ENCODE measurements around the gene TTN.

The TTN gene

DNA sequence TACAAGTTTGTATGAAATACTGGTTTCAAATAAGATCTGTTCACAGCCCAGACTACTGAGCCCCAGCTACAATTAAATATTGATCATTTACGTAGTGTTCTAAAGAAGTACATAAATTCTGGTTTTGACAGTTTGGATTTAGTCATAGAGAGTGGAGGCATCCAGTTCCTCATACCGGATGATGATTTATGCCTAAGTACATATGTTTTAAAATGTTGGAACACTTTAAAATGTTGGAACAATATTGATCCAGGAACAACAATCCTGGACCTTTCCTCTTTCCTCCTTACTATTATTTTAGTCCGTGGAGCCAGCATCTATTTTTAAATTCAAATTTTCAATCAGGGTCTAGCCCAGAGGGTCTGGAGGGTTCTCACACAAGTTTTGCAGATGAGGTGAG, 22.8 kb upstream of the TTN start:
- no peaks in the 10 kb centered on the region for H3K36me3 ChIP-seq (ENCODE audit: control insufficient read depth, insufficient read depth, low read length)
- H3K27me3 ChIP-seq (ENCODE audit: control insufficient read depth, insufficient read depth, low read length) = no peaks in the 10 kb centered on the region
- H3K4me1 ChIP-seq (ENCODE audit: control insufficient read depth, insufficient read depth, low read length) = no peaks in the 10 kb centered on the region
- H3K9me3 ChIP-seq (ENCODE audit: control insufficient read depth, insufficient read depth, low read length) = no peaks in the 10 kb centered on the region
- H3K9ac ChIP-seq (ENCODE audit: low read depth, low read length) = no peak overlapping the region
- H3K4me3 ChIP-seq (ENCODE audit: low read depth, low read length) = no peak overlapping the region

GRCh38 chr2:178829299-178829960, 22.2 kb upstream of the TTN start:
- Histone ChIP-seq H3K27me3 (ENCODE audit: control insufficient read depth, insufficient read depth, low read length) (no peaks in the 10 kb centered on the region), H3K4me1 (ENCODE audit: control insufficient read depth, insufficient read depth, low read length) (no peaks in the 10 kb centered on the region), H3K9me3 (ENCODE audit: control insufficient read depth, insufficient read depth, low read length) (no peaks in the 10 kb centered on the region), H3K4me3 (ENCODE audit: low read depth, low read length) (no peak overlapping the region), H3K9ac (ENCODE audit: low read depth, low read length) (no peak overlapping the region), H3K36me3 (ENCODE audit: control insufficient read depth, insufficient read depth, low read length) (no peaks in the 10 kb centered on the region)

GRCh38 chr2:178828486-178828881, 21.3 kb upstream of the TTN start:
- Histone ChIP-seq H3K4me3 (ENCODE audit: low read depth, low read length) (no peak overlapping the region), H3K36me3 (ENCODE audit: control insufficient read depth, insufficient read depth, low read length) (no peaks in the 10 kb centered on the region), H3K9me3 (ENCODE audit: control insufficient read depth, insufficient read depth, low read length) (no peaks in the 10 kb centered on the region), H3K9ac (ENCODE audit: low read depth, low read length) (no peak overlapping the region), H3K27me3 (ENCODE audit: control insufficient read depth, insufficient read depth, low read length) (no peaks in the 10 kb centered on the region), H3K4me1 (ENCODE audit: control insufficient read depth, insufficient read depth, low read length) (no peaks in the 10 kb centered on the region)

DNA sequence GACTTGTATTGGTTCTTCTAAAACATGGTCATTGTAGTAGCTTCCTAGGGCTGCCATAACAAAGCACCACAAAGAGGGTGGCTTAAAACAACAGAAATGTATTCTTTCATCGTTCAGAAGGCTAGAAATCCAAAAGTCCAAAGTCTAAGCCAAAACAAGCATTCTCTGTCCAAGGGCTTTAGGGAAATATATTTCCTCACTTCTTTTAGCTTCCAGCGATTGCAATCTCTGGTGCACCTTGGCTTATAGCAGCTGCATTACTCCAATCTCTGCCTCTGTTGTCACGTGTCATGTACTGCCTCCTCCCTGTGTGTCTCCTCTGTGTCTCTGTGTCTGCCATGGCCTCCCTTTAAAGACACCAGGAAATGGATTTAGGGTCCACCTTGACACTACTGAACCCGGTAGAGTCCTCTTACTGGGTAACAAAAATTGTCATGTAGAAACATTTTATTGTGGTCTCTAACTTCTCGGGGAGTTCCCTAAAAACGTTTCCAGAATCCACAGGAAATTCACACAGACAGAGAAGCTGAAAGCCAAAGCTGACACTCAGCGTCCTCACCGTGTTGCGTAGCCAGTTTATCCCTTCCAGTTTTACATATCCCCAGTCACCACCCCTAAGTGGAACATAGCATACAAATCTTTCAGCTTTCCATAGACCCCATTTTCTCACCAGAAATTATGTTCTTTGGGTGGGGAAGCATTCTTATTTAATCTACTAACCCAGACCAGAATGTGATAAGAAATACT, 20.7 kb upstream of the TTN start:
- Histone ChIP-seq H3K36me3 (ENCODE audit: control insufficient read depth, insufficient read depth, low read length) (no peaks in the 10 kb centered on the region), H3K27me3 (ENCODE audit: control insufficient read depth, insufficient read depth, low read length) (no peaks in the 10 kb centered on the region), H3K9me3 (ENCODE audit: control insufficient read depth, insufficient read depth, low read length) (no peaks in the 10 kb centered on the region), H3K9ac (ENCODE audit: low read depth, low read length) (no peak overlapping the region), H3K4me1 (ENCODE audit: control insufficient read depth, insufficient read depth, low read length) (no peaks in the 10 kb centered on the region), H3K4me3 (ENCODE audit: low read depth, low read length) (no peak overlapping the region)

DNA sequence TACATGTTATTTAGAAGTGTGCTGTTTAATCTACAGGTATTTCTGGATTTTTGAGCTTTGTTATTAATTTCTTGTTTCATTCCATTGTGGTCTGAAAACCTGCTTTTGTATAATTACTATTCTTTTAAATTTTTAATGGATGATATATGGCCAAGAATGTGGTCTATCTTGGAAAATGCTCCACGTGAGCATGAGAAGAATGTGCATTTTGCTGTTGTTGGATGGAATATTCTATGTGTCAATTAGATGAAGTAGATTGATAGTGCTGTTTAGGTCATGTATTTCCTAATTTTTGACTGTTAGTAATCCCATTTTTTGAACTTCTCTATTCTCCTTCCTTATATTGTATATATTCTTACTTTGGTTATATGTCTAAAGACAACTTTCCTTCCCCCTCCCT, 19.9 kb upstream of the TTN start:
- Histone ChIP-seq H3K4me3 (ENCODE audit: low read depth, low read length) (no peak overlapping the region), H3K9ac (ENCODE audit: low read depth, low read length) (no peak overlapping the region), H3K27me3 (ENCODE audit: control insufficient read depth, insufficient read depth, low read length) (no peaks in the 10 kb centered on the region), H3K4me1 (ENCODE audit: control insufficient read depth, insufficient read depth, low read length) (no peaks in the 10 kb centered on the region), H3K9me3 (ENCODE audit: control insufficient read depth, insufficient read depth, low read length) (no peaks in the 10 kb centered on the region), H3K36me3 (ENCODE audit: control insufficient read depth, insufficient read depth, low read length) (no peaks in the 10 kb centered on the region)

DNA sequence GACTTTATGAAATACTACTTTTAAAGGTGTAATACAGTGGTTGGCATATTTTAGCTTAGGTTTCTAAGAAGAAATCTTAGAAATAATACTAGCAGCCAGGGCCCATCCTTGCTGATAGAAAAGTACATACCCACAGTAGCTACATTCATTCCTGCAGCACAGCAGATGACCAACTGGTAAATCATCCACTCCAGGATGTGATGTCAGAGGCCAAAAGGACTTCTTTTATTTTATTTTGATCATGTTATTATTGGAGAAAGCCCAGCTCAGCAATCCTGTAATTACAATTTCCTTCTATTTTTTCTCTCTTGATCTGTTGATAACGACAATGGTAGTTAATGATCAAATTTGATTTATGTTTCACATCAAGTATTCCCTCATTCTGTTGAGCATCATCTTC, 18.0 kb upstream of the TTN start:
- Histone ChIP-seq H3K9me3 (ENCODE audit: control insufficient read depth, insufficient read depth, low read length) (no peaks in the 10 kb centered on the region), H3K4me1 (ENCODE audit: control insufficient read depth, insufficient read depth, low read length) (no peaks in the 10 kb centered on the region), H3K36me3 (ENCODE audit: control insufficient read depth, insufficient read depth, low read length) (no peaks in the 10 kb centered on the region), H3K27me3 (ENCODE audit: control insufficient read depth, insufficient read depth, low read length) (no peaks in the 10 kb centered on the region), H3K9ac (ENCODE audit: low read depth, low read length) (no peak overlapping the region), H3K4me3 (ENCODE audit: low read depth, low read length) (no peak overlapping the region)

DNA sequence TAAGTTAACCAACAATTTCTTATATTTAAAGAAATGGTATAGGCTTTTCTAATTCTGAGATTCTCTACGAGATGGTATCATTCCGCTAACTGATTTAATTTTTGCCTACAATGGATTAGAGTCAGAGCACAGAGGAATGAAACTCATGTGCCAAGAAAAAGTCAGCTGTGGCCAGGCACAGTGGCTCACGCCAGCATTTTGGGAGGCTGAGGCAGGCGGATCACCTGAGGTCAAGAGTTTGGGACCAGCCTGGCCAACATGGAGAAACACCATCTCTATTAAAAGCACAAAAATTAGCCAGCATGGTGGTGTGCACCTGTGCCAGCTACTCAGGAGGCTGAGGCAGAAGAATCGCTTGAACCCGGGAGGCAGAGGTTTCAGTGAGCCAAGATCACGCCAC, 17.0 kb upstream of the TTN start:
- no peak overlapping the region for H3K4me3 ChIP-seq (ENCODE audit: low read depth, low read length)
- H3K36me3 ChIP-seq (ENCODE audit: control insufficient read depth, insufficient read depth, low read length) = no peaks in the 10 kb centered on the region
- H3K4me1 ChIP-seq (ENCODE audit: control insufficient read depth, insufficient read depth, low read length) = no peaks in the 10 kb centered on the region
- no peaks in the 10 kb centered on the region for H3K9me3 ChIP-seq (ENCODE audit: control insufficient read depth, insufficient read depth, low read length)
- H3K27me3 ChIP-seq (ENCODE audit: control insufficient read depth, insufficient read depth, low read length) = no peaks in the 10 kb centered on the region
- H3K9ac ChIP-seq (ENCODE audit: low read depth, low read length) = no peak overlapping the region

GRCh38 chr2:178819992-178820391, 12.8 kb upstream of the TTN start:
- Histone ChIP-seq H3K9ac (ENCODE audit: low read depth, low read length) (no peak overlapping the region), H3K4me1 (ENCODE audit: control insufficient read depth, insufficient read depth, low read length) (no peaks in the 10 kb centered on the region), H3K9me3 (ENCODE audit: control insufficient read depth, insufficient read depth, low read length) (no peaks in the 10 kb centered on the region), H3K36me3 (ENCODE audit: control insufficient read depth, insufficient read depth, low read length) (no peaks in the 10 kb centered on the region), H3K4me3 (ENCODE audit: low read depth, low read length) (no peak overlapping the region), H3K27me3 (ENCODE audit: control insufficient read depth, insufficient read depth, low read length) (no peaks in the 10 kb centered on the region)

DNA sequence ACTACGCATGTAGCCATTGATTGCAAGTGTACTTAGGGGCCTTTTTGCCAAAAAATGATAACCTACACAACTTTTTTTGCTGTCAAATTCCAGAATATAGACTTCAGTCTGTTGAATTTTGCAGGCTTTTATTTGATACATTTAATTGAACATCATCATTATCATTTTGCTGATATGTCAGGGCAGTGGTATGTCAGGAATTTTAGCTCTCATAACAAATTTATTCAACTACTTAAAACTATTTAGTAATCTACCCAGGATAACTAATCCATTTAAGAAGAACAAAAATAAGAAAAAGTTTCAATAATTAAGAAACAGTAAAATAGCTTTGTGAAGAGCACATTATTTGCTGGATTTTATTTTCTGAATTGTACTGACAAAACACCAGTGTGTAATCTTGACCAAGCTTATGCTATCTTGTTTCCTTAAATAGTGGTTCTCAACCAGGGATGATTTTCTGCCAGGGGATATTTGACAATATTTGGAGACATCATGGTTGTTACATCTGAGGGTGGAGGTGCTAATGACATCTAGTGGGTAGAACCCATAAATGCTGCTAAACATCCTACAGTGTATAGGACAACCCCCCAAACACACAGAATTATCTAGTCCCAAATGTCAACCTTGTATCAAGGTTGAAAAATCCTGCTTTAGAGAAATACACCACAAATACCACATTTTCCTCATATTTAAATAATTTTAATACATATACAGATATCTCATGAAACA, 12.1 kb upstream of the TTN start:
- Histone ChIP-seq H3K27me3 (ENCODE audit: control insufficient read depth, insufficient read depth, low read length) (no peaks in the 10 kb centered on the region), H3K4me1 (ENCODE audit: control insufficient read depth, insufficient read depth, low read length) (no peaks in the 10 kb centered on the region), H3K4me3 (ENCODE audit: low read depth, low read length) (no peak overlapping the region), H3K36me3 (ENCODE audit: control insufficient read depth, insufficient read depth, low read length) (no peaks in the 10 kb centered on the region), H3K9ac (ENCODE audit: low read depth, low read length) (no peak overlapping the region), H3K9me3 (ENCODE audit: control insufficient read depth, insufficient read depth, low read length) (no peaks in the 10 kb centered on the region)

GRCh38 chr2:178811901-178812300, 4.7 kb upstream of the TTN start:
- Histone ChIP-seq H3K4me3 (ENCODE audit: low read depth, low read length) (no peak overlapping the region), H3K36me3 (ENCODE audit: control insufficient read depth, insufficient read depth, low read length) (no peaks in the 10 kb centered on the region), H3K9ac (ENCODE audit: low read depth, low read length) (no peak overlapping the region), H3K27me3 (ENCODE audit: control insufficient read depth, insufficient read depth, low read length) (no peaks in the 10 kb centered on the region), H3K4me1 (ENCODE audit: control insufficient read depth, insufficient read depth, low read length) (no peaks in the 10 kb centered on the region), H3K9me3 (ENCODE audit: control insufficient read depth, insufficient read depth, low read length) (no peaks in the 10 kb centered on the region)

DNA sequence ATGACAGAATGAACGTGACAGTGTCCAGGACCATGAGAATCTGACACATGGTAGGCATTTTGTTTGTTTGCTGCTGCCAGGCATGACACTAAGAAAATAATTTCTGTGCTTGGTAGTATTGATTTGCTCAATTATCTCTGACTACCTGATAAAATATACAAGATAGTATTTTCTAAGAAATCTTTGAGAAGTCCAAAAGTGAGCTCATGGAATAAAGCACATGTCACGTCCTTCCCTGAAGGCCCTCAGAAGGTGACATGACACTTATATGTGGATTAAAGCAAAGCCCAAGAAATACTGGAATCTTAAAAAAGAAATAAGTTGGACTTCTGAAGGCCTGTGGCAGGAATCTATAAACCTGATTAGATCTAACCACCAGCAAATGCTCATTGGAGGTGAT, 3.8 kb upstream of the TTN start:
- no peak overlapping the region for H3K4me3 ChIP-seq (ENCODE audit: low read depth, low read length)
- H3K27me3 ChIP-seq (ENCODE audit: control insufficient read depth, insufficient read depth, low read length) = no peaks in the 10 kb centered on the region
- no peaks in the 10 kb centered on the region for H3K4me1 ChIP-seq (ENCODE audit: control insufficient read depth, insufficient read depth, low read length)
- no peaks in the 10 kb centered on the region for H3K36me3 ChIP-seq (ENCODE audit: control insufficient read depth, insufficient read depth, low read length)
- no peaks in the 10 kb centered on the region for H3K9me3 ChIP-seq (ENCODE audit: control insufficient read depth, insufficient read depth, low read length)
- H3K9ac ChIP-seq (ENCODE audit: low read depth, low read length) = no peak overlapping the region

GRCh38 chr2:178810422-178810821, 3.2 kb upstream of the TTN start:
- no peaks in the 10 kb centered on the region for H3K27me3 ChIP-seq (ENCODE audit: control insufficient read depth, insufficient read depth, low read length)
- no peaks in the 10 kb centered on the region for H3K4me1 ChIP-seq (ENCODE audit: control insufficient read depth, insufficient read depth, low read length)
- no peak overlapping the region for H3K9ac ChIP-seq (ENCODE audit: low read depth, low read length)
- H3K36me3 ChIP-seq (ENCODE audit: control insufficient read depth, insufficient read depth, low read length) = no peaks in the 10 kb centered on the region
- H3K9me3 ChIP-seq (ENCODE audit: control insufficient read depth, insufficient read depth, low read length) = no peaks in the 10 kb centered on the region
- H3K4me3 ChIP-seq (ENCODE audit: low read depth, low read length) = no peak overlapping the region

All from iPS-15b (cell line).